SK-N-SH (cell line): ENCODE results near the gene CREBL2. TPM values are rescaled to one million over a fixed set of nuclear protein-coding genes. Genes with fewer than 3 reads are reported as not detected.

Experiments used
- CTCF ChIA-PET: fragments of 300-600, 350-600 bp; formaldehyde crosslinking; extraction: SDS; loops from one replicate; lab custom pipeline; 2021; lab: Yijun Ruan, JAX
- POLR2A ChIA-PET: fragments of 350-600 bp; sonication (Branson Sonifier 250); formaldehyde crosslinking; extraction: SDS; loops from one replicate; lab custom pipeline; 2020; ENCODE audit warnings: antibody characterized with exemption, inconsistent platforms; lab: Yijun Ruan, JAX
- DNase-seq: peaks from one replicate; pipeline ENCODE4 v3.0.0; 2012
- H2AFZ ChIP-seq: fragments of 200-600 bp; sonication (generic); 2 replicates; pipeline ENCODE4 v1.8.1; 2016; ENCODE audit warnings: antibody characterized with exemption, mild to moderate bottlenecking, low read depth
- H3F3A ChIP-seq: fragments of 200-600 bp; sonication (generic); replicated peaks from 2 replicates; pipeline ENCODE3; 2016; ENCODE audit warnings: antibody characterized with exemption, mild to moderate bottlenecking; ENCODE audit not compliant: insufficient read depth
- H3K27ac ChIP-seq, 2 experiments: fragments of 200-500 bp in 1 of 2; fragments of 200-600 bp in 1 of 2; sonication (Bioruptor generic) in 1 of 2; sonication (generic), shearing (Covaris generic) in 1 of 2; 2 replicates each; pipeline versions ENCODE4 v1.5.1 to v1.6.1; 2014 to 2016; ENCODE audit warnings: low read depth in 2 of 2, inconsistent platforms in 1 of 2, low read length in 1 of 2, mild to moderate bottlenecking in 1 of 2, mixed read lengths in 1 of 2
- H3K27me3 ChIP-seq: fragments of 200-600 bp; sonication (generic), shearing (Covaris generic); 2 replicates; pipeline ENCODE4 v1.6.1; 2016; ENCODE audit warnings: mixed run types; ENCODE audit not compliant: insufficient read depth
- H3K36me3 ChIP-seq, 2 experiments: fragments of 200-500 bp in 1 of 2; fragments of 200-600 bp in 1 of 2; sonication (Bioruptor generic) in 1 of 2; sonication (generic) in 1 of 2; replicated peaks in 1 of 2; 2 replicates each; pipeline versions ENCODE3 to v1.5.1; 2014 to 2016; ENCODE audit warnings: low read length in 1 of 2, mild to moderate bottlenecking in 1 of 2; ENCODE audit not compliant: insufficient read depth in 2 of 2, control insufficient read depth in 1 of 2
- H3K4me1 ChIP-seq, 2 experiments: fragments of 200-500 bp in 1 of 2; fragments of 200-600 bp in 1 of 2; sonication (Bioruptor generic) in 1 of 2; sonication (generic), shearing (Covaris generic) in 1 of 2; 2 replicates each; pipeline versions ENCODE4 v1.5.1 to v1.6.1; 2014 to 2016; ENCODE audit warnings: low read depth in 1 of 2, low read length in 1 of 2, mixed run types in 1 of 2; ENCODE audit not compliant: insufficient read depth in 2 of 2, control insufficient read depth in 1 of 2
- H3K4me2 ChIP-seq: fragments of 200-600 bp; sonication (generic), shearing (Covaris generic); 2 replicates; pipeline ENCODE4 v1.6.1; 2017; ENCODE audit warnings: mixed run types
- H3K4me3 ChIP-seq, 2 experiments: fragments of 200-500 bp in 1 of 2; fragments of 200-600 bp in 1 of 2; sonication (Bioruptor generic) in 1 of 2; sonication (generic), shearing (Covaris generic) in 1 of 2; 2 replicates each; pipeline versions ENCODE4 v1.5.1 to v1.8.1; 2014 to 2016; ENCODE audit warnings: low read depth in 2 of 2, inconsistent platforms in 1 of 2, low read length in 1 of 2, mild to moderate bottlenecking in 1 of 2, mixed read lengths in 1 of 2, moderate library complexity in 1 of 2
- H3K79me2 ChIP-seq: fragments of 200-600 bp; sonication (generic); 2 replicates; pipeline ENCODE4 v1.8.1; 2017; ENCODE audit warnings: mild to moderate bottlenecking; ENCODE audit not compliant: insufficient read depth
- H3K9ac ChIP-seq: fragments of 200-600 bp; sonication (generic); 2 replicates; pipeline ENCODE4 v1.6.1; 2017; ENCODE audit warnings: mixed run types
- H3K9me2 ChIP-seq: fragments of 200-600 bp; sonication (generic); 2 replicates; pipeline ENCODE4 v1.6.1; 2017; ENCODE audit warnings: mixed run types
- H3K9me3 ChIP-seq: fragments of 200-600 bp; sonication (generic); 2 replicates; pipeline ENCODE4 v1.6.1; 2017; ENCODE audit warnings: mixed run types, mild to moderate bottlenecking, moderate library complexity
- H4K20me1 ChIP-seq: fragments of 200-600 bp; sonication (generic); 2 replicates; pipeline ENCODE4 v1.6.1; 2017; ENCODE audit warnings: mild to moderate bottlenecking, mixed run types; ENCODE audit not compliant: insufficient read depth
- CHD2 ChIP-seq: fragments of 150-350 bp; IDR thresholded peaks from 2 replicates; pipeline ENCODE4 v1.6.1; 2018; ENCODE audit warnings: low read length; ENCODE audit not compliant: partially characterized antibody
- EZH2phosphoT487 ChIP-seq: fragments of 200-600 bp; sonication (generic); IDR thresholded peaks from 2 replicates; pipeline ENCODE4 v1.6.1; 2017; ENCODE audit warnings: low read depth, mixed run types, mild to moderate bottlenecking, antibody characterized with exemption, moderate library complexity, borderline replicate concordance
- FOSL2 ChIP-seq: IDR thresholded peaks from 2 replicates; pipeline ENCODE4 v1.4.0; 2012; ENCODE audit warnings: low read depth, mild to moderate bottlenecking, moderate library complexity, borderline replicate concordance
- FOXJ3 ChIP-seq: sonication (generic); formaldehyde crosslinking; IDR thresholded peaks from 2 replicates; pipeline ENCODE4 v1.5.1; 2020; ENCODE audit warnings: mild to moderate bottlenecking, missing genetic modification reagents
- JUND ChIP-seq: IDR thresholded peaks from 2 replicates; pipeline ENCODE4 v1.4.0; 2012
- NFIC ChIP-seq: IDR thresholded peaks from 2 replicates; pipeline ENCODE4 v1.4.0; 2012; ENCODE audit warnings: borderline replicate concordance
- NRF1 ChIP-seq: IDR thresholded peaks from 2 replicates; pipeline ENCODE4 v1.6.1; 2012; ENCODE audit warnings: low read depth, mild to moderate bottlenecking, low read length
- POLR2AphosphoS5 ChIP-seq: IDR thresholded peaks from 2 replicates; pipeline ENCODE4 v1.6.1; 2012; ENCODE audit warnings: low read depth, low read length
- RCOR1 ChIP-seq: fragments of 150-350 bp; IDR thresholded peaks from 2 replicates; pipeline ENCODE4 v1.6.1; 2017; ENCODE audit warnings: antibody characterized with exemption, low read length
- REST ChIP-seq: IDR thresholded peaks from 2 replicates; pipeline ENCODE4 v1.6.1; 2012; ENCODE audit warnings: mild to moderate bottlenecking, low read depth, low read length, moderate library complexity
- RFX5 ChIP-seq: IDR thresholded peaks from 2 replicates; pipeline ENCODE4 v1.6.1; 2012; ENCODE audit warnings: mild to moderate bottlenecking, improper control_type of control experiment, low read length
- RXRA ChIP-seq: IDR thresholded peaks from 2 replicates; pipeline ENCODE4 v1.4.0; 2012; ENCODE audit warnings: low read depth, mild to moderate bottlenecking, borderline replicate concordance
- SMC3 ChIP-seq: IDR thresholded peaks from 2 replicates; pipeline ENCODE4 v1.6.1; 2012; ENCODE audit warnings: low read depth, low read length, improper control_type of control experiment
- TAF1 ChIP-seq: IDR thresholded peaks from 2 replicates; pipeline ENCODE4 v1.6.1; 2012; ENCODE audit warnings: low read depth, mild to moderate bottlenecking, low read length, moderate library complexity, borderline replicate concordance
- WGBS: methylation state at CpG from one replicate; pipeline ENCODE4 v1.1.6; 2017; ENCODE audit warnings: low lambda C conversion rate; 5-methylcytosine and 5-hydroxymethylcytosine counted together
- polyA plus RNA-seq, 3 experiments: library from polyadenylated mRNA; depleted of rRNA; stranded (reverse); fragments of >200 nt; gene quantifications; 2 replicates each; pipeline ENCODE4 v1.2.3, GENCODE V29; 2012
- TF ChIP-seq, protein P1 (sequence below): IDR thresholded peaks from 2 replicates; pipeline ENCODE4; 2012
- TF ChIP-seq, protein P2 (sequence below): IDR thresholded peaks from 2 replicates; pipeline ENCODE4 v1.4.0; 2012; ENCODE audit warnings: low read depth, borderline replicate concordance
- TF ChIP-seq, protein P3 (sequence below): IDR thresholded peaks from 2 replicates; pipeline ENCODE4 v1.4.0; 2012; ENCODE audit warnings: low read depth
- TF ChIP-seq, protein P4 (sequence below): fragments of 150-350 bp; IDR thresholded peaks from 2 replicates; pipeline ENCODE4 v1.6.1; 2016; ENCODE audit warnings: mild to moderate bottlenecking, low read depth, low read length

The CREBL2 gene
- polyA plus RNA-seq, 1 of the 3 experiments (the other 2 are of a cell fraction): 12.6 TPM

GRCh38 chr12:12600659-12601058 lies 11.0 kb upstream of the CREBL2 start:
- H3K9me3 ChIP-seq: no peaks in the 10 kb centered on the region
- H3K36me3 ChIP-seq: no peaks in the 10 kb centered on the region
- no peak overlapping the region for H3K4me2 ChIP-seq
- no peaks in the 10 kb centered on the region for H3K27me3 ChIP-seq
- ChIA-PET POLR2A (no interaction called here), CTCF (interaction anchor here (1.0 to 1.1 kb wide), 2 partner anchors 56 to 223 kb away, joined by 3 read pairs; no protein-coding TSS in a partner anchor)
- H3K4me1 ChIP-seq: no peaks in the 10 kb centered on the region
- TF ChIP-seq REST (no peak), JUND (no peak), EZH2phosphoT487 (no peak), NRF1 (no peak), CHD2 (no peak), TAF1 (no peak), RFX5 (no peak), FOXJ3 (CRISPR knock-in tag) (no peak), SMC3 (no peak)
- H3F3A ChIP-seq: peaks cover 3% of the 10 kb centered on the region
- no peak overlapping the region for H3K4me3 ChIP-seq
- 83% methylated on average over 8 of the region's 8 CpGs for WGBS
- DNase-seq: no peak
- H3K27ac ChIP-seq: no peak overlapping the region
- no peaks in the 10 kb centered on the region for H3K9me2 ChIP-seq
- no peaks in the 10 kb centered on the region for H4K20me1 ChIP-seq
- no peak overlapping the region for H3K9ac ChIP-seq
- H2AFZ ChIP-seq: no peak overlapping the region
- H3K79me2 ChIP-seq: no peaks in the 10 kb centered on the region

- Histone ChIP-seq H3K4me3 (no peak overlapping the region), H2AFZ (no peak overlapping the region), H3F3A (peaks cover 1% of the 10 kb centered on the region), H3K27ac (no peak overlapping the region), H3K9me2 (no peaks in the 10 kb centered on the region), H3K36me3 (no peaks in the 10 kb centered on the region), H3K9ac (no peak overlapping the region), H3K4me1 (no peaks in the 10 kb centered on the region), H3K4me2 (no peak overlapping the region)
- CTCF ChIA-PET: no interaction called here
- 91% methylated on average over 5 of the region's 5 CpGs for WGBS
- no peak for TF ChIP-seq TAF1
- TF ChIP-seq, protein P1, sequence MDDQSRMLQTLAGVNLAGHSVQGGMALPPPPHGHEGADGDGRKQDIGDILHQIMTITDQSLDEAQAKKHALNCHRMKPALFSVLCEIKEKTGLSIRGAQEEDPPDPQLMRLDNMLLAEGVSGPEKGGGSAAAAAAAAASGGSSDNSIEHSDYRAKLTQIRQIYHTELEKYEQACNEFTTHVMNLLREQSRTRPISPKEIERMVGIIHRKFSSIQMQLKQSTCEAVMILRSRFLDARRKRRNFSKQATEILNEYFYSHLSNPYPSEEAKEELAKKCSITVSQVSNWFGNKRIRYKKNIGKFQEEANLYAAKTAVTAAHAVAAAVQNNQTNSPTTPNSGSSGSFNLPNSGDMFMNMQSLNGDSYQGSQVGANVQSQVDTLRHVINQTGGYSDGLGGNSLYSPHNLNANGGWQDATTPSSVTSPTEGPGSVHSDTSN: no peak
- no peak for TF ChIP-seq SMC3
- TF ChIP-seq RCOR1: no peak
- TF ChIP-seq, protein P2, sequence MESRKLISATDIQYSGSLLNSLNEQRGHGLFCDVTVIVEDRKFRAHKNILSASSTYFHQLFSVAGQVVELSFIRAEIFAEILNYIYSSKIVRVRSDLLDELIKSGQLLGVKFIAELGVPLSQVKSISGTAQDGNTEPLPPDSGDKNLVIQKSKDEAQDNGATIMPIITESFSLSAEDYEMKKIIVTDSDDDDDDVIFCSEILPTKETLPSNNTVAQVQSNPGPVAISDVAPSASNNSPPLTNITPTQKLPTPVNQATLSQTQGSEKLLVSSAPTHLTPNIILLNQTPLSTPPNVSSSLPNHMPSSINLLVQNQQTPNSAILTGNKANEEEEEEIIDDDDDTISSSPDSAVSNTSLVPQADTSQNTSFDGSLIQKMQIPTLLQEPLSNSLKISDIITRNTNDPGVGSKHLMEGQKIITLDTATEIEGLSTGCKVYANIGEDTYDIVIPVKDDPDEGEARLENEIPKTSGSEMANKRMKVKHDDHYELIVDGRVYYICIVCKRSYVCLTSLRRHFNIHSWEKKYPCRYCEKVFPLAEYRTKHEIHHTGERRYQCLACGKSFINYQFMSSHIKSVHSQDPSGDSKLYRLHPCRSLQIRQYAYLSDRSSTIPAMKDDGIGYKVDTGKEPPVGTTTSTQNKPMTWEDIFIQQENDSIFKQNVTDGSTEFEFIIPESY: no peak
- TF ChIP-seq POLR2AphosphoS5: no peak
- TF ChIP-seq, protein P3, sequence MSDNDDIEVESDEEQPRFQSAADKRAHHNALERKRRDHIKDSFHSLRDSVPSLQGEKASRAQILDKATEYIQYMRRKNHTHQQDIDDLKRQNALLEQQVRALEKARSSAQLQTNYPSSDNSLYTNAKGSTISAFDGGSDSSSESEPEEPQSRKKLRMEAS: no peak
- TF ChIP-seq NFIC: no peak
- TF ChIP-seq EZH2phosphoT487: no peak
- TF ChIP-seq, protein P4, sequence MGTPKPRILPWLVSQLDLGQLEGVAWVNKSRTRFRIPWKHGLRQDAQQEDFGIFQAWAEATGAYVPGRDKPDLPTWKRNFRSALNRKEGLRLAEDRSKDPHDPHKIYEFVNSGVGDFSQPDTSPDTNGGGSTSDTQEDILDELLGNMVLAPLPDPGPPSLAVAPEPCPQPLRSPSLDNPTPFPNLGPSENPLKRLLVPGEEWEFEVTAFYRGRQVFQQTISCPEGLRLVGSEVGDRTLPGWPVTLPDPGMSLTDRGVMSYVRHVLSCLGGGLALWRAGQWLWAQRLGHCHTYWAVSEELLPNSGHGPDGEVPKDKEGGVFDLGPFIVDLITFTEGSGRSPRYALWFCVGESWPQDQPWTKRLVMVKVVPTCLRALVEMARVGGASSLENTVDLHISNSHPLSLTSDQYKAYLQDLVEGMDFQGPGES: no peak
- TF ChIP-seq RXRA: no peak
- TF ChIP-seq FOSL2: no peak
- TF ChIP-seq, all 33 proteins: peak for 0
- H3K79me2 ChIP-seq: no peaks in the 10 kb centered on the region
- no peaks in the 10 kb centered on the region for H4K20me1 ChIP-seq
- H3K27me3 ChIP-seq: no peaks in the 10 kb centered on the region
- no peaks in the 10 kb centered on the region for H3K9me3 ChIP-seq
- POLR2A ChIA-PET: no interaction called here
- no peak for DNase-seq
These were observed 6.9 kb upstream of the CREBL2 start for GRCh38 chr12:12604740-12605139.
